NAMALWA (cell line): ENCODE measurements around the gene UFD1.
A peak's percentile ranks its signal among the peaks of the same experiment; 100 is the strongest.

ENCODE experiments used
- DNase-seq: peaks from one replicate; pipeline ENCODE4 v3.0.0-alpha.2; 2015; ENCODE audit warnings: low spot score

Gene UFD1

GRCh38 chr22:19516378-19517170, 37.6 kb upstream of the UFD1 start:
- no peak for DNase-seq

- DNase-seq, result no peak
These were observed 36.8 kb upstream of the UFD1 start for GRCh38 chr22:19515654-19516377.

- no peak for DNase-seq
These were observed 36.0 kb upstream of the UFD1 start for GRCh38 chr22:19514831-19515565.

GRCh38 chr22:19513823-19514222, 34.8 kb upstream of the UFD1 start:
- DNase-seq, result no peak

GRCh38 chr22:19510919-19511341, 31.9 kb upstream of the UFD1 start:
- DNase-seq, result no peak

- no peak for DNase-seq
These were observed 30.9 kb upstream of the UFD1 start for GRCh38 chr22:19509923-19510322.

- no peak for DNase-seq
These were observed 30.2 kb upstream of the UFD1 start for GRCh38 chr22:19509191-19509590.

GRCh38 chr22:19508024-19508776, 29.2 kb upstream of the UFD1 start:
- DNase-seq, result no peak

GRCh38 chr22:19507534-19507861, 28.5 kb upstream of the UFD1 start:
- DNase-seq, result no peak

GRCh38 chr22:19506212-19506611, 27.2 kb upstream of the UFD1 start:
- DNase-seq, result no peak

- no peak for DNase-seq
These were observed 26.7 kb upstream of the UFD1 start for GRCh38 chr22:19505735-19506126.

GRCh38 chr22:19504900-19505734, 26.1 kb upstream of the UFD1 start:
- DNase-seq, result no peak

GRCh38 chr22:19503869-19504268, 24.9 kb upstream of the UFD1 start:
- peak; percentile 43 for DNase-seq

GRCh38 chr22:19503367-19503766, 24.4 kb upstream of the UFD1 start:
- DNase-seq, result no peak

- no peak for DNase-seq
These were observed 23.0 kb upstream of the UFD1 start for GRCh38 chr22:19501897-19502447.

GRCh38 chr22:19499880-19500242, 20.9 kb upstream of the UFD1 start:
- no peak for DNase-seq

- no peak for DNase-seq
These were observed 20.4 kb upstream of the UFD1 start for GRCh38 chr22:19499236-19499879.

GRCh38 chr22:19498866-19499190, 19.8 kb upstream of the UFD1 start:
- no peak for DNase-seq

GRCh38 chr22:19498154-19498865, 19.3 kb upstream of the UFD1 start:
- no peak for DNase-seq

GRCh38 chr22:19497245-19497644, 18.3 kb upstream of the UFD1 start:
- no peak for DNase-seq
